Measurements from ENCODE around the gene TECPR2. TPM values are rescaled to one million over a fixed set of nuclear protein-coding genes. Genes with fewer than 3 reads are reported as not detected.

The TECPR2 gene
- total and polyA plus RNA-seq, 2 of the 13 experiments (the other 11 are each of a cell fraction or from before 2014, with no cell fraction given) = 3.5 to 5.7 TPM

GRCh38 chr14:102481371-102481770 lies 118.6 kb downstream of the TECPR2 start:
- POLR2A ChIA-PET = interaction anchor here (0.5 to 1.7 kb wide), 11 partner anchors 9 to 104 kb away, joined by 3 to 10 read pairs (median 4); partner anchors contain the start of gene ANKRD9
- no peaks in the 10 kb centered on the region for H3K9me3 ChIP-seq (ENCODE audit: low read length)
- peaks cover 30% of the 10 kb centered on the region for H3K4me1 ChIP-seq (ENCODE audit: insufficient read depth, low read length)
- no peaks in the 10 kb centered on the region for H4K20me1 ChIP-seq (ENCODE audit: insufficient read depth, low read length)
- H3K27ac ChIP-seq (ENCODE audit: extremely low read length, insufficient read depth, low read length) = peak overlapping the region; percentile 40
- H3K36me3 ChIP-seq (replicated peaks in 1 of 2; ENCODE audit: control insufficient read depth in 1 of 2, insufficient read depth in 2 of 2, low read length in 2 of 2) = no peaks in the 10 kb centered on the region
- in situ Hi-C loops (cut with HindIII; ENCODE audit: extremely low pct_ligation_motif_present, low pct_unique_long_range_greater_than_20kb) (no loop called here), intact Hi-C loops (cut with micrococcal nuclease; ENCODE audit: unreplicated experiment) (no loop called here)
- CTCF ChIA-PET (ENCODE audit: low intra/inter-chr PET ratio, low total read pairs) = no interaction called here
- no peaks in the 10 kb centered on the region for H3K27me3 ChIP-seq (ENCODE audit: control insufficient read depth in 1 of 2, insufficient read depth in 2 of 2, low read length in 2 of 2)
- H3K4me2 ChIP-seq (ENCODE audit: low read depth, low read length) = peak overlapping the region; percentile 25; the same call in 1 of the 2 replicates
- WGBS (ENCODE audit: low lambda C conversion rate) = 77% methylated on average over 4 of the region's 4 CpGs
- FAIRE-seq (no peak), ATAC-seq (peak; percentile 9; the same call in 1 of the 3 replicates), DNase-seq (ENCODE audit: low spot score) (no peak)
- no TSS peak for BruUV-seq (replicated peaks)
- no peak overlapping the region for H2AFZ ChIP-seq (ENCODE audit: low read length)
- no peak overlapping the region for H3K4me3 ChIP-seq (replicated peaks in 1 of 3; ENCODE audit: insufficient read depth in 1 of 3, low read depth in 2 of 3, low read length in 3 of 3)
- no peaks in the 10 kb centered on the region for H3K79me2 ChIP-seq (ENCODE audit: insufficient read depth, low read length)
- no peak for TF ChIP-seq ZNF446 (CRISPR knock-in tag; IDR thresholded peaks at IDR 0.05)
- TF ChIP-seq RAD21 (CRISPR knock-in tag; IDR thresholded peaks at IDR 0.05) = no peak
- TF ChIP-seq SPEN (CRISPR knock-in tag; IDR thresholded peaks at IDR 0.05; ENCODE audit: low read depth) = no peak
- no peak for TF ChIP-seq KDM4B (CRISPR knock-in tag; IDR thresholded peaks at IDR 0.05)
- TF ChIP-seq NCOA2 (CRISPR knock-in tag; IDR thresholded peaks at IDR 0.05) = no peak
- TF ChIP-seq ZNF205 (CRISPR knock-in tag; IDR thresholded peaks at IDR 0.05) = no peak
- no peak for TF ChIP-seq JDP2 (CRISPR knock-in tag; IDR thresholded peaks at IDR 0.05; ENCODE audit: borderline replicate concordance)
- no peak for TF ChIP-seq IRF2 (CRISPR knock-in tag; IDR thresholded peaks at IDR 0.05)
- TF ChIP-seq ZNF34 (CRISPR knock-in tag; IDR thresholded peaks at IDR 0.05; ENCODE audit: borderline replicate concordance) = no peak
- TF ChIP-seq HNF1A (IDR thresholded peaks at IDR 0.05; ENCODE audit: low read depth) = no peak
- no peak for TF ChIP-seq HNF1A (CRISPR knock-in tag; IDR thresholded peaks at IDR 0.05; ENCODE audit: borderline replicate concordance)
- no peak for TF ChIP-seq ZNF513 (CRISPR knock-in tag; conservative IDR thresholded peaks at IDR 0.05)
- H3K9ac ChIP-seq (ENCODE audit: insufficient read depth, low read depth, low read length) = no peak overlapping the region
